CD14-positive monocyte (primary cell): Measurements from ENCODE around the gene DYNLT4. TPM values are rescaled to one million over a fixed set of nuclear protein-coding genes. Genes with fewer than 3 reads are reported as not detected.

Source experiments
- DNase-seq, 3 donors: peaks; one replicate each; pipeline ENCODE4 v3.0.0-alpha.2; 2011 to 2022
- H2AFZ ChIP-seq: 2 replicates; pipeline ENCODE4 v1.6.0; 2012; ENCODE audit warnings: mild to moderate bottlenecking, low read depth, low read length, inconsistent platforms; ENCODE audit not compliant: insufficient read depth, poor library complexity, severe bottlenecking
- H3K27ac ChIP-seq, 2 donors: 1 replicate in 1 of 2; 2 replicates in 1 of 2; pipeline ENCODE4 v1.5.1; 2012 to 2013; ENCODE audit warnings: low read length in 2 of 2, control low read depth in 1 of 2, inconsistent platforms in 1 of 2, low read depth in 1 of 2, mild to moderate bottlenecking in 1 of 2
- H3K27me3 ChIP-seq, 2 donors: one replicate each; pipeline versions ENCODE4 v1.6.0 to v1.6.1; 2011 to 2013; ENCODE audit warnings: low read length in 2 of 2; ENCODE audit not compliant: control insufficient read depth in 2 of 2, insufficient read depth in 2 of 2
- H3K36me3 ChIP-seq, 2 donors: replicated peaks in 1 of 2; 1 replicate in 1 of 2; 2 replicates in 1 of 2; pipeline versions ENCODE4 v1.5.1 to v1.6.1; 2012 to 2013; ENCODE audit warnings: low read length in 2 of 2, control low read depth in 1 of 2, inconsistent platforms in 1 of 2, mild to moderate bottlenecking in 1 of 2; ENCODE audit not compliant: insufficient read depth in 2 of 2, control insufficient read depth in 1 of 2
- H3K4me1 ChIP-seq, 2 donors: 1 replicate in 1 of 2; 2 replicates in 1 of 2; pipeline versions ENCODE4 v1.5.1 to v1.6.1; 2012 to 2013; ENCODE audit warnings: low read length in 2 of 2, control low read depth in 1 of 2, inconsistent platforms in 1 of 2, mild to moderate bottlenecking in 1 of 2, moderate library complexity in 1 of 2; ENCODE audit not compliant: insufficient read depth in 2 of 2, control insufficient read depth in 1 of 2
- H3K4me2 ChIP-seq: replicated peaks from 2 replicates; pipeline ENCODE3; 2012; ENCODE audit warnings: low read length, moderate library complexity, mild to moderate bottlenecking; ENCODE audit not compliant: poor library complexity, severe bottlenecking; ENCODE audit errors: extremely low read depth
- H3K4me3 ChIP-seq, 3 experiments: fragments of 200-600 bp in 1 of 3; sonication (generic) in 1 of 3; replicated peaks in 1 of 3; 1 replicate in 2 of 3; 2 replicates in 1 of 3; pipeline ENCODE4 v1.5.1; 2011 to 2013; ENCODE audit warnings: low read length in 3 of 3, mild to moderate bottlenecking in 3 of 3, control low read depth in 2 of 3, low read depth in 2 of 3, inconsistent platforms in 1 of 3, moderate library complexity in 1 of 3
- H3K79me2 ChIP-seq: 2 replicates; pipeline ENCODE4 v1.6.0; 2012; ENCODE audit warnings: mild to moderate bottlenecking, control low read depth, inconsistent platforms, low read length, moderate library complexity; ENCODE audit not compliant: insufficient read depth
- H3K9ac ChIP-seq: 2 replicates; pipeline ENCODE4 v1.6.0; 2017; ENCODE audit warnings: low read length, mild to moderate bottlenecking; ENCODE audit not compliant: insufficient read depth, poor library complexity, severe bottlenecking
- H3K9me3 ChIP-seq, 2 donors: replicated peaks in 1 of 2; 1 replicate in 1 of 2; 2 replicates in 1 of 2; pipeline versions ENCODE4 v1.5.1 to v1.6.1; 2012 to 2013; ENCODE audit warnings: low read length in 2 of 2, control low read depth in 1 of 2; ENCODE audit not compliant: control insufficient read depth in 1 of 2, insufficient read depth in 1 of 2
- H4K20me1 ChIP-seq: 2 replicates; pipeline ENCODE4 v1.6.0; 2012; ENCODE audit warnings: mild to moderate bottlenecking, low read length, control low read depth, moderate library complexity; ENCODE audit not compliant: insufficient read depth
- H3K27ac Mint-ChIP-seq, 7 donors: one replicate each; pipeline ENCODE4 v1.8.0; 2020; ENCODE audit warnings: mild to moderate bottlenecking in 7 of 7, mixed read lengths in 7 of 7, moderate library complexity in 6 of 7, inconsistent platforms in 2 of 7
- H3K27me3 Mint-ChIP-seq, 3 donors: one replicate each; pipeline ENCODE4 v1.8.0; 2021 to 2022; ENCODE audit warnings: low read depth in 3 of 3, mild to moderate bottlenecking in 3 of 3, mixed read lengths in 3 of 3, moderate library complexity in 3 of 3, inconsistent platforms in 1 of 3
- H3K36me3 Mint-ChIP-seq, 2 donors: one replicate each; pipeline ENCODE4 v1.8.0; 2020; ENCODE audit warnings: mixed read lengths in 2 of 2, inconsistent platforms in 1 of 2, mild to moderate bottlenecking in 1 of 2
- H3K4me1 Mint-ChIP-seq: one replicate; pipeline ENCODE4 v1.8.0; 2020; ENCODE audit warnings: mild to moderate bottlenecking, mixed read lengths
- H3K4me3 Mint-ChIP-seq, 2 donors: one replicate each; pipeline ENCODE4 v1.8.0; 2020; ENCODE audit warnings: mild to moderate bottlenecking in 2 of 2, mixed read lengths in 2 of 2, moderate library complexity in 1 of 2
- H3K9me3 Mint-ChIP-seq, 7 donors: one replicate each; pipeline ENCODE4 v1.8.0; 2020 to 2022; ENCODE audit warnings: mixed read lengths in 7 of 7, mild to moderate bottlenecking in 6 of 7, moderate library complexity in 6 of 7, inconsistent platforms in 2 of 7
- WGBS: methylation state at CpG from one replicate; pipeline ENCODE4 v1.1.5; 2013; ENCODE audit warnings: missing lambda C conversion rate; ENCODE audit not compliant: insufficient coverage; 5-methylcytosine and 5-hydroxymethylcytosine counted together
- intact Hi-C, 2 donors: fragments of 100-400 bp; cut with micrococcal nuclease; formaldehyde crosslinking; loops; one replicate each; pipeline versions ENCODE4 v1.15.0 to v1.15.1; 2023
- polyA plus RNA-seq, 3 donors: library from polyadenylated mRNA; depleted of rRNA in 1 of 3; unstranded in 2 of 3; stranded (reverse) in 1 of 3; fragments of 300-500 nt in 2 of 3; fragments of >200 nt in 1 of 3; fragmentation: Illumina TruSeq in 2 of 3; gene quantifications; 1 replicate in 2 of 3; 2 replicates in 1 of 3; pipeline ENCODE4 v1.2.3, GENCODE V29; 2012 to 2021
- TF ChIP-seq, protein P1 (sequence below): fragments of 200-600 bp; IDR thresholded peaks from one replicate; pipeline ENCODE4 v1.8.0; 2022; ENCODE audit warnings: antibody characterized with exemption, mild to moderate bottlenecking

The DYNLT4 gene
- polyA plus RNA-seq, 3 donors: 0.91 to 2.8 (median 2.2) TPM

DNA sequence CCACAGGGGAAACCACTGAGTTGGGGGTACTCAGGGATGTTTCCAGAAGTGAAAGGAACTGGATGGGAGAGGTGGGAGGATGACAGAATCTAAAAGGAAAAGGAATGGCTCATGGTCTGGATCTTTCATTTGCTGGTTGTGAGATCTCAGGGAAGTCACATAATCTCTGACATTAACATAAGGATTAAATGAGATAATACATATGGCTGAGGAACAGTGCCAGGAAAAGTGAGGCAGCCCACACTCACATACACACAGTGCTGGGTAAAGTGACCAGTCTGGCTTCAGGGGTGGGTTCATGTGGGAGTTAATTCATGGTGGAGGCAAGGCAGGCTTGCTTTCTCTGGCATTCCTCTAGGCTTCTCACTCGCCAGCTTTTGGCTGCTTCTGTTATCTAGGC lies 39.8 kb upstream of the DYNLT4 start:
- H3K27ac Mint-ChIP-seq: no peak overlapping the region
- H3K4me1 Mint-ChIP-seq: peaks cover 7% of the 10 kb centered on the region
- Histone ChIP-seq H3K9ac (no peak overlapping the region), H3K4me1 (peaks cover 9 to 10% of the 10 kb centered on the region in 2 donors), H3K79me2 (no peaks in the 10 kb centered on the region), H4K20me1 (no peaks in the 10 kb centered on the region), H3K9me3 (no peaks in the 10 kb centered on the region), H3K36me3 (peaks cover 0 to 7% of the 10 kb centered on the region in 2 donors), H3K27ac (no peak overlapping the region), H3K4me2 (no peak overlapping the region), H3K27me3 (peaks cover 3 to 19% of the 10 kb centered on the region in 2 donors), H3K4me3 (no peak overlapping the region), H2AFZ (no peak overlapping the region)
- peaks cover 0 to 7% (median 2%) of the 10 kb centered on the region in 7 donors for H3K9me3 Mint-ChIP-seq
- intact Hi-C loops: no loop called here
- H3K4me3 Mint-ChIP-seq: no peak overlapping the region
- H3K27me3 Mint-ChIP-seq: peaks cover 18 to 22% (median 21%) of the 10 kb centered on the region in 3 donors
- TF ChIP-seq, protein P1, sequence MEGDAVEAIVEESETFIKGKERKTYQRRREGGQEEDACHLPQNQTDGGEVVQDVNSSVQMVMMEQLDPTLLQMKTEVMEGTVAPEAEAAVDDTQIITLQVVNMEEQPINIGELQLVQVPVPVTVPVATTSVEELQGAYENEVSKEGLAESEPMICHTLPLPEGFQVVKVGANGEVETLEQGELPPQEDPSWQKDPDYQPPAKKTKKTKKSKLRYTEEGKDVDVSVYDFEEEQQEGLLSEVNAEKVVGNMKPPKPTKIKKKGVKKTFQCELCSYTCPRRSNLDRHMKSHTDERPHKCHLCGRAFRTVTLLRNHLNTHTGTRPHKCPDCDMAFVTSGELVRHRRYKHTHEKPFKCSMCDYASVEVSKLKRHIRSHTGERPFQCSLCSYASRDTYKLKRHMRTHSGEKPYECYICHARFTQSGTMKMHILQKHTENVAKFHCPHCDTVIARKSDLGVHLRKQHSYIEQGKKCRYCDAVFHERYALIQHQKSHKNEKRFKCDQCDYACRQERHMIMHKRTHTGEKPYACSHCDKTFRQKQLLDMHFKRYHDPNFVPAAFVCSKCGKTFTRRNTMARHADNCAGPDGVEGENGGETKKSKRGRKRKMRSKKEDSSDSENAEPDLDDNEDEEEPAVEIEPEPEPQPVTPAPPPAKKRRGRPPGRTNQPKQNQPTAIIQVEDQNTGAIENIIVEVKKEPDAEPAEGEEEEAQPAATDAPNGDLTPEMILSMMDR: no peak
- WGBS: 100% methylated on average over 1 of the region's 1 CpG
- peaks cover 21 to 32% of the 10 kb centered on the region in 2 donors for H3K36me3 Mint-ChIP-seq
- no peak for DNase-seq

DNA sequence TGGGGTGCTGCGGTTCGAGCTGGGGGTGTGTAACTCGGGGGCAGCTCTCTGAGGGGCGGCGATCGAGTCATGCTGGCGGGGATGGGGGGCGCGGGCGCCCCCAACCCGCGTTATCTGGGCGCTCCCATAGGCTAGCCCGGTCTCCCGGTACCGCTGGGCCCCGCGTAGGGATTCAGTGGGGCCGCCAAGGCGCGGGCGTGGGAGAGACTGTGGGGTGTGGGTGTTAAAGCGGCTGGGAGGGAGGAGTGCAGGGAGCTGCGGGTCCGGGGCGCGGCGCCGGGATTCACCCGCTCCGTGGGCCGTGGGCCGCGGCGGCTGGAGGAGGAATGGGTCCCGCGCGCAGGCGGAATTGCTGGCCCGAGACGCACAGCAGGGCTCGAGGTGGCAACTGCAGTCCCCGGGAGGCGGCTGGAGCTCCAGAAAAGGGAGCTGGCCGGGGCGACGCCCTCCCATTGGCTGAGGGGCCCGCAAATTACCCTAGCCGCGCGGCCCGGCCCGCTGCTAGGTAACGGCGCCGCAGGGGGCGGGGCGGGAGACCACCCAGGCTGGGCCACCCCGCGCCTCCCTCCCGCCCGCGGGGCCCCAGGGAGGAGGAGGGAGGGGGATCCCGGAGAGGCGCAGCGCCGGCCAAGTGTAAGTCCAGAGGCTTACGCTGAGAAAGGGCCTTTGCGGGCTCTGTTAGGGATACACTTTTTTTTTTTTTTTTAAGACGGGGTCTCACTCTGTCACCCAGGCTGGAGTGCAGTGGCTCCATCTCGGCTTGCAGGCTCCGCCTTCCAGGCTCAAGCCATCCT lies 35.9 kb upstream of the DYNLT4 start, which contains the start of gene PTCH2:
Gene PTCH2, minus strand, starts transcription at position 392 of the 794 bp plus-strand sequence. Its CDS starts 321 bp downstream, at position 71.
- H3K4me3 ChIP-seq: peak within 1 kb of the TSS in 1 of 3 experiments; percentile 57
- intact Hi-C loops: no loop called here
- Mint-ChIP-seq H3K9me3 (peaks cover 0 to 2% (median 2%) of the 10 kb centered on the region in 7 donors), H3K36me3 (peaks cover 3 to 10% of the 10 kb centered on the region in 2 donors), H3K27ac (no peak within 1 kb of the TSS), H3K27me3 (peaks cover 23 to 29% (median 28%) of the 10 kb centered on the region in 3 donors), H3K4me3 (peak within 1 kb of the TSS; percentile 47 to 68), H3K4me1 (peaks cover 7% of the 10 kb centered on the region)
- H4K20me1 ChIP-seq: no peaks in the 10 kb centered on the region
- H3K9ac ChIP-seq: peak within 1 kb of the TSS; percentile 33
- H2AFZ ChIP-seq: peak within 1 kb of the TSS; percentile 52
- peaks cover 9 to 10% of the 10 kb centered on the region in 2 donors for H3K4me1 ChIP-seq
- no peaks in the 10 kb centered on the region for H3K79me2 ChIP-seq
- H3K27ac ChIP-seq: no peak within 1 kb of the TSS
- no peaks in the 10 kb centered on the region for H3K9me3 ChIP-seq
- TF ChIP-seq, protein P1: no peak
- no peak for DNase-seq
- peak within 1 kb of the TSS; percentile 68 for H3K4me2 ChIP-seq
- peaks cover 3 to 23% of the 10 kb centered on the region in 2 donors for H3K27me3 ChIP-seq
- H3K36me3 ChIP-seq: no peaks in the 10 kb centered on the region
- under 1% methylated on average over 61 of the region's 72 CpGs for WGBS
